ENCODE measurements around the gene RAB9B.

DNA sequence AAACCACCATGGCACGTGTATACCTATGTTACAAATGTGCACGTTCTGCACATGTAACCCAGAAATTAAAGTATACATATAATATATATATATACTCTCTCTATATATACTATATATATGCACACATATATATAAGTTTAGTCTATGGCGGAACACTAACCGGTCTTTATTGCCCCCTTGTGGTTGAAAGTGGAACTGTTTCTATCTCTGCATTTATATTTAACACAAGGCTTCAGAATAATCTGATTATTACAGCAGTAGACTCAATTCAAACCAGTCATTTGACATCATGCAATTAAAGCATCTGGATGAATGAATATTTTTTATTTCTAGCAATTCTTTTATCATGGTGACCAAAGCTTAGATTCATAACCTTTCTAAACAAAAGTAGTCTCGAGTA, 14.6 kb downstream of the RAB9B start:
- no peak for TF ChIP-seq POLR2AphosphoS5 (IDR thresholded peaks at IDR 0.05; ENCODE audit: low read depth, low read length)
- TF ChIP-seq, protein P1, sequence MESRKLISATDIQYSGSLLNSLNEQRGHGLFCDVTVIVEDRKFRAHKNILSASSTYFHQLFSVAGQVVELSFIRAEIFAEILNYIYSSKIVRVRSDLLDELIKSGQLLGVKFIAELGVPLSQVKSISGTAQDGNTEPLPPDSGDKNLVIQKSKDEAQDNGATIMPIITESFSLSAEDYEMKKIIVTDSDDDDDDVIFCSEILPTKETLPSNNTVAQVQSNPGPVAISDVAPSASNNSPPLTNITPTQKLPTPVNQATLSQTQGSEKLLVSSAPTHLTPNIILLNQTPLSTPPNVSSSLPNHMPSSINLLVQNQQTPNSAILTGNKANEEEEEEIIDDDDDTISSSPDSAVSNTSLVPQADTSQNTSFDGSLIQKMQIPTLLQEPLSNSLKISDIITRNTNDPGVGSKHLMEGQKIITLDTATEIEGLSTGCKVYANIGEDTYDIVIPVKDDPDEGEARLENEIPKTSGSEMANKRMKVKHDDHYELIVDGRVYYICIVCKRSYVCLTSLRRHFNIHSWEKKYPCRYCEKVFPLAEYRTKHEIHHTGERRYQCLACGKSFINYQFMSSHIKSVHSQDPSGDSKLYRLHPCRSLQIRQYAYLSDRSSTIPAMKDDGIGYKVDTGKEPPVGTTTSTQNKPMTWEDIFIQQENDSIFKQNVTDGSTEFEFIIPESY (IDR thresholded peaks at IDR 0.05; ENCODE audit: extremely low read depth, insufficient replicate concordance, low read length) = no peak
- no peak for TF ChIP-seq ELF1 (IDR thresholded peaks at IDR 0.05; ENCODE audit: borderline replicate concordance, low read depth)
- no peak for TF ChIP-seq TCF7L2 (IDR thresholded peaks at IDR 0.05; ENCODE audit: borderline replicate concordance, extremely low read depth, insufficient read depth, insufficient read length)
- TF ChIP-seq, protein P2, sequence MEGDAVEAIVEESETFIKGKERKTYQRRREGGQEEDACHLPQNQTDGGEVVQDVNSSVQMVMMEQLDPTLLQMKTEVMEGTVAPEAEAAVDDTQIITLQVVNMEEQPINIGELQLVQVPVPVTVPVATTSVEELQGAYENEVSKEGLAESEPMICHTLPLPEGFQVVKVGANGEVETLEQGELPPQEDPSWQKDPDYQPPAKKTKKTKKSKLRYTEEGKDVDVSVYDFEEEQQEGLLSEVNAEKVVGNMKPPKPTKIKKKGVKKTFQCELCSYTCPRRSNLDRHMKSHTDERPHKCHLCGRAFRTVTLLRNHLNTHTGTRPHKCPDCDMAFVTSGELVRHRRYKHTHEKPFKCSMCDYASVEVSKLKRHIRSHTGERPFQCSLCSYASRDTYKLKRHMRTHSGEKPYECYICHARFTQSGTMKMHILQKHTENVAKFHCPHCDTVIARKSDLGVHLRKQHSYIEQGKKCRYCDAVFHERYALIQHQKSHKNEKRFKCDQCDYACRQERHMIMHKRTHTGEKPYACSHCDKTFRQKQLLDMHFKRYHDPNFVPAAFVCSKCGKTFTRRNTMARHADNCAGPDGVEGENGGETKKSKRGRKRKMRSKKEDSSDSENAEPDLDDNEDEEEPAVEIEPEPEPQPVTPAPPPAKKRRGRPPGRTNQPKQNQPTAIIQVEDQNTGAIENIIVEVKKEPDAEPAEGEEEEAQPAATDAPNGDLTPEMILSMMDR (IDR thresholded peaks at IDR 0.05 in 2 of 3, conservative IDR thresholded peaks at IDR 0.05 in 1 of 3; ENCODE audit: borderline replicate concordance in 1 of 3, insufficient read depth in 1 of 3, low read depth in 2 of 3, low read length in 2 of 3) = peak; percentile 40 to 44 (median 42); a peak in 4 of 6 replicates
- no peak for TF ChIP-seq CEBPB (IDR thresholded peaks at IDR 0.05; ENCODE audit: low read depth)
- no peak for TF ChIP-seq POLR2A (IDR thresholded peaks at IDR 0.05; ENCODE audit: borderline replicate concordance, extremely low read depth, insufficient read depth, insufficient read length)

All from HCT116 (cell line).